HG03097 (cell line): ENCODE results near the gene RPS6KA1.

Experiments used
- ATAC-seq: cut with Tn5 transposase; IDR thresholded peaks from one replicate; pipeline ENCODE4 v1.9.1; 2021; ENCODE audit not compliant: unreplicated experiment, low FRiP score

RPS6KA1 gene

GRCh38 chr1:26552720-26553119 lies 23.2 kb downstream of the RPS6KA1 start:
- ATAC-seq, result no peak

- ATAC-seq, result no peak
These were observed 24.6 kb downstream of the RPS6KA1 start for GRCh38 chr1:26553942-26554682.

- ATAC-seq, result no peak
These were observed 25.2 kb downstream of the RPS6KA1 start for GRCh38 chr1:26554781-26555180.

- ATAC-seq, result no peak
These were observed 26.0 kb downstream of the RPS6KA1 start for GRCh38 chr1:26555550-26555981.

- ATAC-seq, result no peak
These were observed 26.6 kb downstream of the RPS6KA1 start for GRCh38 chr1:26556111-26556510.

- no peak for ATAC-seq
These were observed 27.4 kb downstream of the RPS6KA1 start for GRCh38 chr1:26557008-26557407.

- ATAC-seq, result no peak
These were observed 29.1 kb downstream of the RPS6KA1 start for GRCh38 chr1:26558685-26559048.

GRCh38 chr1:26560403-26560780 lies 30.8 kb downstream of the RPS6KA1 start:
- ATAC-seq, result no peak

- ATAC-seq, result no peak
These were observed 40.7 kb downstream of the RPS6KA1 start for GRCh38 chr1:26570287-26570686.

- ATAC-seq, result no peak
These were observed 41.8 kb downstream of the RPS6KA1 start for GRCh38 chr1:26571381-26571780.

- ATAC-seq, result no peak
These were observed 44.5 kb downstream of the RPS6KA1 start for GRCh38 chr1:26574018-26574417.

- ATAC-seq, result no peak
These were observed 45.2 kb downstream of the RPS6KA1 start for GRCh38 chr1:26574719-26575251.

GRCh38 chr1:26575348-26575747 lies 45.8 kb downstream of the RPS6KA1 start:
- no peak for ATAC-seq

GRCh38 chr1:26578167-26578566 lies 48.6 kb downstream of the RPS6KA1 start:
- ATAC-seq, result no peak

GRCh38 chr1:26579681-26580111 lies 50.1 kb downstream of the RPS6KA1 start:
- no peak for ATAC-seq

- ATAC-seq, result no peak
These were observed 50.6 kb downstream of the RPS6KA1 start for GRCh38 chr1:26580116-26580515.

GRCh38 chr1:26581287-26581651 lies 51.7 kb downstream of the RPS6KA1 start:
- no peak for ATAC-seq

- ATAC-seq, result no peak
These were observed 52.7 kb downstream of the RPS6KA1 start for GRCh38 chr1:26582053-26582835.

GRCh38 chr1:26582836-26583460 lies 53.4 kb downstream of the RPS6KA1 start:
- no peak for ATAC-seq

- ATAC-seq, result no peak
These were observed 54.3 kb downstream of the RPS6KA1 start for GRCh38 chr1:26583646-26584485.
